Measurements from ENCODE around the gene ETV7. TPM values are rescaled to one million over a fixed set of nuclear protein-coding genes. Genes with fewer than 3 reads are reported as not detected.

Gene ETV7
- total RNA-seq, 4 donors from 2014 or later: 3.3 to 12.1 (median 9.9) TPM

DNA sequence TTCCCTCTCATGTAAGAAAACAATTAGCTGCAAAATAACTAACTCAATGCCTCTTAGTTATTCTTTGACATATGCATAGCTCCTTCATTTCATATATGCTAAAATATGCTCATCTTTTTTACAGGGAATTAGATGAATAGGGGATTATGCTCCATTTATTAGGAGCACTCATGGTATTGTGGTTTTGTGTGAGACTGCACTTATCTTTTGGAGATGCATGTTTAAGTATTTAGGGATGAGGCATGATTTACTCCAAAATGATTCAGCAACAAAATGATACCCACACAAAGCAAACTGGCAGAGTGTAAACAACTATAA lies 59.6 kb downstream of the ETV7 start:
- Histone ChIP-seq H3K27ac (no peak overlapping the region), H3K36me3 (peaks cover 0 to 24% (median 0%) of the 10 kb centered on the region in 3 donors), H3K4me1 (no peaks in the 10 kb centered on the region), H3K4me3 (no peak overlapping the region), H3K9me3 (no peaks in the 10 kb centered on the region), H3K27me3 (no peaks in the 10 kb centered on the region)
- DNase-seq: no peak
- TF ChIP-seq POLR2A (IDR thresholded peaks at IDR 0.05): no peak
- TF ChIP-seq, protein P1, sequence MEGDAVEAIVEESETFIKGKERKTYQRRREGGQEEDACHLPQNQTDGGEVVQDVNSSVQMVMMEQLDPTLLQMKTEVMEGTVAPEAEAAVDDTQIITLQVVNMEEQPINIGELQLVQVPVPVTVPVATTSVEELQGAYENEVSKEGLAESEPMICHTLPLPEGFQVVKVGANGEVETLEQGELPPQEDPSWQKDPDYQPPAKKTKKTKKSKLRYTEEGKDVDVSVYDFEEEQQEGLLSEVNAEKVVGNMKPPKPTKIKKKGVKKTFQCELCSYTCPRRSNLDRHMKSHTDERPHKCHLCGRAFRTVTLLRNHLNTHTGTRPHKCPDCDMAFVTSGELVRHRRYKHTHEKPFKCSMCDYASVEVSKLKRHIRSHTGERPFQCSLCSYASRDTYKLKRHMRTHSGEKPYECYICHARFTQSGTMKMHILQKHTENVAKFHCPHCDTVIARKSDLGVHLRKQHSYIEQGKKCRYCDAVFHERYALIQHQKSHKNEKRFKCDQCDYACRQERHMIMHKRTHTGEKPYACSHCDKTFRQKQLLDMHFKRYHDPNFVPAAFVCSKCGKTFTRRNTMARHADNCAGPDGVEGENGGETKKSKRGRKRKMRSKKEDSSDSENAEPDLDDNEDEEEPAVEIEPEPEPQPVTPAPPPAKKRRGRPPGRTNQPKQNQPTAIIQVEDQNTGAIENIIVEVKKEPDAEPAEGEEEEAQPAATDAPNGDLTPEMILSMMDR (IDR thresholded peaks at IDR 0.05): no peak

DNA sequence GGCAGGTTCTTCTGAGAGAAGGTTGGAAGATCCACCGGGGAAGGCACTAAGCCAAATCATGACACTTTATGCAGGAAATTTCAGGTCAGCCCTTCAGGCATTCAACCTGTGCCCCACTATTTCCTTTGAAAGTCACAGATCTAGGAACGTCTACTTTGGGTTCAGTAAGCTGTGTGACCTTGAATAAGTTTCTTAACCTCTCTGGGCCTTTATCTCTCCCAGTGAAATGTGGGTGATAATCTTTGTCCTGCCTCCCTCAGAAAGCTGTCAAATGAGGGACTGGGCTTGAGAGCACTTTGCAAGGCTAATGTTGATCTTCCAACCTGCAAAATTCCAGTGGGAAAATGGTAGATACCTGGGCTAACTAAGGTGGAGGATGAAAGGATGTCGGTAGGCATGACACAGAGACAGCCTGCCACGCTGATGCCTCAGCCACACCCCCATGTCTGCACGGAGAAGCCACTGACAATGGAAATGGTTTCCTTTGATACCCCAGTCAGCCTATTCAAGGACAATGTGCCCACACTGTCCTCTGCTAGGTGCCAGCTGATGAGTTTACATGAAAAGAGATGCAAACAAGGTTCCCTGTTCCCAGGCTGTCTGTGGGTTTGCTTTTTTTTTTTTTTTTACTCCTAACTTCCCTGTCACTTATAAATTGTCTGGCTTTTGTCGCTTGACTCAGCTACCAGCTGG lies 60.1 kb downstream of the ETV7 start:
- TF ChIP-seq POLR2A (IDR thresholded peaks at IDR 0.05): no peak
- TF ChIP-seq, protein P1 (IDR thresholded peaks at IDR 0.05): no peak
- H3K4me1 ChIP-seq: no peaks in the 10 kb centered on the region
- H3K27ac ChIP-seq: no peak overlapping the region
- no peak overlapping the region for H3K4me3 ChIP-seq
- H3K27me3 ChIP-seq: no peaks in the 10 kb centered on the region
- no peaks in the 10 kb centered on the region for H3K9me3 ChIP-seq
- peaks cover 0 to 29% (median 0%) of the 10 kb centered on the region in 3 donors for H3K36me3 ChIP-seq
- no peak for DNase-seq

DNA sequence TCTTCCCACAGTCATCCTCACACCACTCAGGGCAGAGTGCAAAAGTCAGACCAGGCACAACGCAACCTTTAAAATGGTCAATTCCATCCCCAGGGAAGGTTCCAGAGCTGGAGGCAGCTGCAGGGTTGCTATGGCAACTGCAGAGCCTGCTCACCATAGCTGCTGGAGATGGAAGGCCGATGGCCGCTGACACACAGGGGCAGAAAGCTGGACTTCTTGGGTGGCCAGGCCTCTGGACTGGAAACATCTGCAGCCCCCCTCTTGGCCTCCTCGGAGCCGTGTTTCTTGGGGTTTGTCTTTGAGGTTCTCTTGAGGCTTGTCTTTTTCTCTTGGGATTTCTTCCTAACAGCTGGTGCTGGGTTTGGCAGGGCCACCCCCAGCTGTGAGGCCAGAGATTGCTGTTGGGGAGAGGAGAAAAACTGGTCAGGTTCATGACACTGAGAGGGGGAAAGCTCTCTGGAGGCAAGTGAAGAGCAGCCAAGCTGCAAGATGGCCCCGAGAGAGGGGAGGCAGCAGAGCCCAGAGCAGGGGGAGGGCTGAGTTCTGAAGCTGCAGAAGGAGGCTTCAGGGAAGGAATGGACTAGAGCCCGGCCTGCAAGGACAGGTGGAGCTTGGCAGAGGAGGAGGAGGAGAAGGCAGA lies 61.0 kb downstream of the ETV7 start:
- peaks cover 0 to 30% (median 0%) of the 10 kb centered on the region in 3 donors for H3K36me3 ChIP-seq
- H3K4me1 ChIP-seq: no peaks in the 10 kb centered on the region
- DNase-seq: peak in 1 of 3 donors; percentile 24
- TF ChIP-seq, protein P1 (IDR thresholded peaks at IDR 0.05): no peak
- TF ChIP-seq POLR2A (IDR thresholded peaks at IDR 0.05): no peak
- H3K27me3 ChIP-seq: no peaks in the 10 kb centered on the region
- H3K27ac ChIP-seq: no peak overlapping the region
- H3K4me3 ChIP-seq: no peak overlapping the region
- no peaks in the 10 kb centered on the region for H3K9me3 ChIP-seq

GRCh38 chr6:36324715-36325114 lies 62.8 kb downstream of the ETV7 start:
- Histone ChIP-seq H3K27me3 (no peaks in the 10 kb centered on the region), H3K4me3 (no peak overlapping the region), H3K4me1 (no peaks in the 10 kb centered on the region), H3K27ac (no peak overlapping the region), H3K36me3 (peaks cover 0 to 35% (median 0%) of the 10 kb centered on the region in 3 donors), H3K9me3 (no peaks in the 10 kb centered on the region)
- no peak for DNase-seq
- TF ChIP-seq, protein P1 (IDR thresholded peaks at IDR 0.05): no peak
- TF ChIP-seq POLR2A (IDR thresholded peaks at IDR 0.05): no peak

- TF ChIP-seq, protein P1 (IDR thresholded peaks at IDR 0.05): no peak
- no peak for TF ChIP-seq POLR2A (IDR thresholded peaks at IDR 0.05)
- Histone ChIP-seq H3K36me3 (peaks cover 0 to 35% (median 0%) of the 10 kb centered on the region in 3 donors), H3K9me3 (no peaks in the 10 kb centered on the region), H3K4me1 (peaks cover 0 to 2% (median 0%) of the 10 kb centered on the region in 4 donors), H3K27me3 (no peaks in the 10 kb centered on the region), H3K27ac (no peak overlapping the region), H3K4me3 (no peak overlapping the region)
- no peak for DNase-seq
Observed at GRCh38 chr6:36324191-36324590, 63.3 kb downstream of the ETV7 start.
